Stimulated activated effector memory CD8-positive, alpha-beta T cell treated with anti-CD3 and anti-CD28 coated beads, Interleukin-12 subunit alpha, Interleukin-12 subunit beta, amount 100 ng/mL, for 72 hours (primary cell): ENCODE results near the gene CAAP1.

Experiments
- ATAC-seq: fragments of 150-1000 bp; cut with Tn5 transposase; 2 replicates; pipeline ENCODE4 v1.10.0; 2021
- DNase-seq, 2 donors: peaks; one replicate each; pipeline ENCODE4 v3.0.0; 2021 to 2022; ENCODE audit warnings: low spot score in 2 of 2
- H3K27ac Mint-ChIP-seq: one replicate; pipeline ENCODE4 v1.8.0; 2022; ENCODE audit warnings: mild to moderate bottlenecking, mixed read lengths
- H3K36me3 Mint-ChIP-seq: one replicate; pipeline ENCODE4 v1.8.0; 2022; ENCODE audit warnings: mild to moderate bottlenecking, mixed read lengths
- H3K4me1 Mint-ChIP-seq: one replicate; pipeline ENCODE4 v1.8.0; 2022; ENCODE audit warnings: mixed read lengths
- H3K4me3 Mint-ChIP-seq: one replicate; pipeline ENCODE4 v1.8.0; 2022; ENCODE audit warnings: mild to moderate bottlenecking, mixed read lengths
- H3K9me3 Mint-ChIP-seq: one replicate; pipeline ENCODE4 v1.8.0; 2022; ENCODE audit warnings: mixed read lengths

The CAAP1 gene

GRCh38 chr9:26800322-26800721 lies 92.3 kb downstream of the CAAP1 start:
- Mint-ChIP-seq H3K4me1 (no peaks in the 10 kb centered on the region), H3K36me3 (no peaks in the 10 kb centered on the region), H3K27ac (no peak overlapping the region), H3K9me3 (no peaks in the 10 kb centered on the region), H3K4me3 (no peak overlapping the region)
- no peak for ATAC-seq
- no peak for DNase-seq

- DNase-seq (no peak), ATAC-seq (no peak)
- no peaks in the 10 kb centered on the region for H3K4me1 Mint-ChIP-seq
- H3K36me3 Mint-ChIP-seq = no peaks in the 10 kb centered on the region
- H3K4me3 Mint-ChIP-seq = no peak overlapping the region
- no peaks in the 10 kb centered on the region for H3K9me3 Mint-ChIP-seq
- H3K27ac Mint-ChIP-seq = no peak overlapping the region
Measured at GRCh38 chr9:26791274-26791673, 101.3 kb downstream of the CAAP1 start.
